MM.1S (cell line): ENCODE measurements around the gene SEMA4A.
"Not testable (repeated sequence)": the region's sequence is repeated elsewhere in the genome, so short reads cannot be mapped to it uniquely, and the experiment has no call there.

ENCODE experiments used
- CTCF ChIP-seq: fragments of 300-600 bp; sonication (generic); IDR thresholded peaks from 2 replicates; pipeline ENCODE4 v1.5.1; 2016; ENCODE audit warnings: antibody characterized with exemption, low read length, mixed read lengths
- EZH2 ChIP-seq: fragments of 300-600 bp; sonication (generic); optimal IDR thresholded peaks from 2 replicates; pipeline ENCODE3; 2017; ENCODE audit warnings: low read depth, mild to moderate bottlenecking, antibody characterized with exemption, low read length, mixed read lengths
- EZH2phosphoT487 ChIP-seq: fragments of 300-600 bp; sonication (generic); IDR thresholded peaks from 2 replicates; pipeline ENCODE4 v1.6.1; 2018; ENCODE audit warnings: antibody characterized with exemption, low read length

- TF ChIP-seq EZH2, CTCF, EZH2phosphoT487: not testable (repeated sequence)
Observed at GRCh38 chr1:156125544-156125943, 27.8 kb upstream of the SEMA4A start.
